Progenitor cell of endocrine pancreas (in vitro differentiated cells): Measurements from ENCODE around the gene PCCB. TPM values are rescaled to one million over a fixed set of nuclear protein-coding genes. Genes with fewer than 3 reads are reported as not detected.
A peak's percentile ranks its signal among the peaks of the same experiment; 100 is the strongest.
"Not testable (repeated sequence)": the region's sequence is repeated elsewhere in the genome, so short reads cannot be mapped to it uniquely, and the experiment has no call there.

ENCODE experiments used
- DNase-seq: peaks from one replicate; pipeline ENCODE4 v3.0.0; 2021; ENCODE audit warnings: low spot score; ENCODE audit not compliant: unreplicated experiment
- H3K27ac Mint-ChIP-seq: 2 replicates; pipeline ENCODE4 v1.8.0; 2021; ENCODE audit warnings: mild to moderate bottlenecking, moderate library complexity, mixed read lengths
- H3K27me3 Mint-ChIP-seq: 2 replicates; pipeline ENCODE4 v1.8.0; 2021; ENCODE audit warnings: mixed read lengths
- H3K36me3 Mint-ChIP-seq: 2 replicates; pipeline ENCODE4 v1.8.0; 2022; ENCODE audit warnings: mixed read lengths; ENCODE audit not compliant: insufficient read depth
- H3K4me1 Mint-ChIP-seq: 2 replicates; pipeline ENCODE4 v1.8.0; 2021; ENCODE audit warnings: low read depth, mixed read lengths
- H3K4me3 Mint-ChIP-seq: 2 replicates; pipeline ENCODE4 v1.8.0; 2021; ENCODE audit warnings: low read depth, mild to moderate bottlenecking, moderate library complexity, mixed read lengths
- H3K9me3 Mint-ChIP-seq: 2 replicates; pipeline ENCODE4 v1.8.0; 2021; ENCODE audit warnings: low read depth, mixed read lengths
- CTCF ChIP-seq: fragments of 200-600 bp; sonication (generic); IDR thresholded peaks from one replicate; pipeline ENCODE4 v1.5.0; 2021; ENCODE audit warnings: antibody characterized with exemption, mild to moderate bottlenecking; ENCODE audit not compliant: unreplicated experiment
- total RNA-seq: library from RNA; stranded (reverse); gene quantifications from 2 replicates; pipeline ENCODE4 v1.2.1, GENCODE V29; 2021

Gene PCCB
- total RNA-seq, 1 donor from 2014 or later = 37.4 TPM

GRCh38 chr3:136332302-136332701, 82.2 kb downstream of the PCCB start:
- no peak for TF ChIP-seq CTCF
- H3K4me3 Mint-ChIP-seq = no peak overlapping the region
- no peaks in the 10 kb centered on the region for H3K4me1 Mint-ChIP-seq
- H3K36me3 Mint-ChIP-seq = peaks cover 30% of the 10 kb centered on the region
- H3K27ac Mint-ChIP-seq = no peak overlapping the region
- DNase-seq = no peak
- H3K27me3 Mint-ChIP-seq = no peaks in the 10 kb centered on the region
- no peaks in the 10 kb centered on the region for H3K9me3 Mint-ChIP-seq

GRCh38 chr3:136332776-136333175, 82.6 kb downstream of the PCCB start:
- Mint-ChIP-seq H3K4me3 (no peak overlapping the region), H3K36me3 (peaks cover 30% of the 10 kb centered on the region), H3K9me3 (no peaks in the 10 kb centered on the region), H3K4me1 (no peaks in the 10 kb centered on the region), H3K27ac (no peak overlapping the region), H3K27me3 (no peaks in the 10 kb centered on the region)
- DNase-seq = no peak
- TF ChIP-seq CTCF = no peak

- peaks cover 31% of the 10 kb centered on the region for H3K36me3 Mint-ChIP-seq
- no peak overlapping the region for H3K4me3 Mint-ChIP-seq
- no peaks in the 10 kb centered on the region for H3K27me3 Mint-ChIP-seq
- H3K27ac Mint-ChIP-seq = no peak overlapping the region
- H3K4me1 Mint-ChIP-seq = no peaks in the 10 kb centered on the region
- no peaks in the 10 kb centered on the region for H3K9me3 Mint-ChIP-seq
- no peak for DNase-seq
- TF ChIP-seq CTCF = no peak
Measured at GRCh38 chr3:136334209-136334608, 84.1 kb downstream of the PCCB start.

GRCh38 chr3:136334726-136335125, 84.6 kb downstream of the PCCB start:
- H3K9me3 Mint-ChIP-seq, H3K4me3 Mint-ChIP-seq, DNase-seq, H3K4me1 Mint-ChIP-seq, H3K27me3 Mint-ChIP-seq, H3K27ac Mint-ChIP-seq: not testable (repeated sequence)
- peaks cover 30% of the 10 kb centered on the region for H3K36me3 Mint-ChIP-seq

GRCh38 chr3:136336329-136337100, 86.4 kb downstream of the PCCB start:
- TF ChIP-seq CTCF = no peak
- H3K9me3 Mint-ChIP-seq = no peaks in the 10 kb centered on the region
- peaks cover 38% of the 10 kb centered on the region for H3K36me3 Mint-ChIP-seq
- H3K4me1 Mint-ChIP-seq = no peaks in the 10 kb centered on the region
- H3K27me3 Mint-ChIP-seq = no peaks in the 10 kb centered on the region
- H3K27ac Mint-ChIP-seq = no peak overlapping the region
- no peak for DNase-seq
- H3K4me3 Mint-ChIP-seq = no peak overlapping the region

- Mint-ChIP-seq H3K4me1 (peaks cover 8% of the 10 kb centered on the region), H3K4me3 (no peak overlapping the region), H3K9me3 (no peaks in the 10 kb centered on the region), H3K36me3 (peaks cover 27% of the 10 kb centered on the region), H3K27me3 (no peaks in the 10 kb centered on the region), H3K27ac (peak overlapping the region; percentile 85)
- no peak for DNase-seq
- no peak for TF ChIP-seq CTCF
Measured at GRCh38 chr3:136343446-136343845, 93.3 kb downstream of the PCCB start.
